Mucosa of descending colon (tissue), 3 donors: ENCODE measurements around the gene FAM47E. TPM values are rescaled to one million over a fixed set of nuclear protein-coding genes. Genes with fewer than 3 reads are reported as not detected.

ENCODE experiments used
- ATAC-seq: fragments of 200-7000 bp; cut with Tn5 transposase; one replicate; pipeline ENCODE4 v1.9.1; 2020; ENCODE audit warnings: mild to moderate bottlenecking, moderate library complexity
- DNase-seq, 3 donors: peaks; one replicate each; pipeline ENCODE4 v3.0.0-alpha.2; 2020
- H3K36me3 ChIP-seq: fragments of 200-600 bp; one replicate; pipeline ENCODE4 v1.8.0; 2021; ENCODE audit warnings: low read depth, mild to moderate bottlenecking
- H3K4me1 ChIP-seq: fragments of 200-600 bp; one replicate; pipeline ENCODE4 v1.8.0; 2021; ENCODE audit warnings: low read depth, mild to moderate bottlenecking
- H3K4me3 ChIP-seq: fragments of 200-600 bp; one replicate; pipeline ENCODE4 v1.8.0; 2021; ENCODE audit warnings: mild to moderate bottlenecking
- H3K9me3 ChIP-seq: fragments of 200-600 bp; one replicate; pipeline ENCODE4 v1.8.0; 2021; ENCODE audit warnings: mild to moderate bottlenecking
- intact Hi-C, 2 donors: fragments of 100-400 bp; cut with DNase I in 1 of 2; cut with micrococcal nuclease in 1 of 2; formaldehyde crosslinking; loops; one replicate each; pipeline versions ENCODE4 v1.11.0 to v1.11.1; 2022; cut with DNase I, micrococcal nuclease
- total RNA-seq, 3 donors: library from RNA; stranded (reverse); fragmentation: NEBNext Ultra II Directional in 2 of 3; extraction: Animal tissue kit (Norgen Biotek cat#: 25700) in 2 of 3; gene quantifications; one replicate each; pipeline versions ENCODE4 v1.2.1 to v1.2.4, GENCODE V29; 2021 to 2023
- TF ChIP-seq, protein P1 (sequence below): fragments of 200-600 bp; IDR thresholded peaks from one replicate; pipeline ENCODE4 v1.8.0; 2022; ENCODE audit warnings: antibody characterized with exemption, mild to moderate bottlenecking
- donor health status: DM: no; HTN: no; CAD: no; lungs with moderate emphysema.
- donor health status: DM: no; HTN: no; CAD: no.
- donor health status: DM: no; HTN: yes; CAD: no.

FAM47E gene
- total RNA-seq, 3 donors from 2014 or later: 3.3 to 9.8 (median 6.1) TPM

DNA sequence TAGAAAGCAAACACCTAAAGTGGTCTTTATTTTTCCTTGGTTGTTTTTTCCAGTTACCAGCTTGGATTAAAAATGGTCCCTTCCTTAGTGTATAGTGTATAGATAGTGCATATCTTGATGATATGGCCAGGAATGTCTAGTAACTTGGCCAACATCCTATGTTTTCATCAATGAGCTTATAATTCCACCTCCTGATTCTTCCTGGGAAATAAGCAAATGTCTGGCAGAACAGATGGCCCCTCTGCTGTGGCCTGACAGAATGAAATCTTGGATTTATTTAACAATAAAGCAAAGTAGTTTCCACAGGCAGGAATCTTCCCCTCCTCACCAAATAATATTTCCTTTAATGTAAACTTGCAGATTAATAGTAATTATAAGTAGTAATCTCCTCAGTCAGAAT lies 44.0 kb upstream of the FAM47E start:
- H3K36me3 ChIP-seq: peaks cover 3% of the 10 kb centered on the region
- peaks cover 54% of the 10 kb centered on the region for H3K4me1 ChIP-seq
- intact Hi-C loops: no loop called here
- no peak for DNase-seq
- TF ChIP-seq, protein P1, sequence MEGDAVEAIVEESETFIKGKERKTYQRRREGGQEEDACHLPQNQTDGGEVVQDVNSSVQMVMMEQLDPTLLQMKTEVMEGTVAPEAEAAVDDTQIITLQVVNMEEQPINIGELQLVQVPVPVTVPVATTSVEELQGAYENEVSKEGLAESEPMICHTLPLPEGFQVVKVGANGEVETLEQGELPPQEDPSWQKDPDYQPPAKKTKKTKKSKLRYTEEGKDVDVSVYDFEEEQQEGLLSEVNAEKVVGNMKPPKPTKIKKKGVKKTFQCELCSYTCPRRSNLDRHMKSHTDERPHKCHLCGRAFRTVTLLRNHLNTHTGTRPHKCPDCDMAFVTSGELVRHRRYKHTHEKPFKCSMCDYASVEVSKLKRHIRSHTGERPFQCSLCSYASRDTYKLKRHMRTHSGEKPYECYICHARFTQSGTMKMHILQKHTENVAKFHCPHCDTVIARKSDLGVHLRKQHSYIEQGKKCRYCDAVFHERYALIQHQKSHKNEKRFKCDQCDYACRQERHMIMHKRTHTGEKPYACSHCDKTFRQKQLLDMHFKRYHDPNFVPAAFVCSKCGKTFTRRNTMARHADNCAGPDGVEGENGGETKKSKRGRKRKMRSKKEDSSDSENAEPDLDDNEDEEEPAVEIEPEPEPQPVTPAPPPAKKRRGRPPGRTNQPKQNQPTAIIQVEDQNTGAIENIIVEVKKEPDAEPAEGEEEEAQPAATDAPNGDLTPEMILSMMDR: no peak
- H3K9me3 ChIP-seq: no peaks in the 10 kb centered on the region
- no peak for ATAC-seq
- no peak overlapping the region for H3K4me3 ChIP-seq

DNA sequence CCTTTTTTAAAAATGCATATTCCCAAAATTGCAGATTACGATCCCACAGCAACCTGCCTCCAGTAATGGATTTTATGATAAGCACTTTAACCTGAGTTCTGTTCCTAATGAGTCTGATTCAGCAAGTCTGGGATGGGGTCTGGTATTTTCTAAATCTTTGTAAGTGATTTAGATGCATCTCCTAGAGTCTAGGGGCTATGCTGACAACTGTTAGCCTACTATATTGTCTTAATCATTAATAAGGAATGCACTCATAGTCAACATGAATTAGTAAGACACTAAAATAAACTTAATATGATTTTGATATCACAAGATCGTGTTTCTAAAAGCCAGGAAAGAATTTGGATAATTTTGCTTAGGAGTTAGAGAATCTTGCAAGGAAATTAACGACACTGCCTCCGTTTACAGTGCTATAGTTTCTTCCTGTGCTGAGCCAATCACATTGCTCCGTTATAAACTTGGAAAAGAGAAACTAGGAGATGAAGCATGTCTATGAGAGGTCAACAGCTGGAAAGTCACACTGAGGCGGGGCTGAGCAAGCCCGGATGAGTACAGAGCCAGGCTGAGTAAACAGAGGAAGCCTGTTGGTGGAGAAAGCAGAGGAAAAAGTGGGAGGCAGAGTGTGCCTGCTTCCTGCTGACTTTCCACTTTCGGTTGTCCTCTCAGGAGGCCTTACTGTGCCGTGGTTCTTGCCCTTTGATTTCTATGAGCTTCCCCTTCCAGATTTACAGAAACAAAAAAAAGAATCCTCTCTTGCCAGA lies 43.3 kb upstream of the FAM47E start:
- Histone ChIP-seq H3K36me3 (peaks cover 3% of the 10 kb centered on the region), H3K4me3 (no peak overlapping the region), H3K9me3 (no peaks in the 10 kb centered on the region), H3K4me1 (peaks cover 54% of the 10 kb centered on the region)
- intact Hi-C loops: no loop called here
- TF ChIP-seq, protein P1: no peak
- peak; percentile 89 for ATAC-seq
- DNase-seq: peak; percentile 79 to 87 (median 82)

DNA sequence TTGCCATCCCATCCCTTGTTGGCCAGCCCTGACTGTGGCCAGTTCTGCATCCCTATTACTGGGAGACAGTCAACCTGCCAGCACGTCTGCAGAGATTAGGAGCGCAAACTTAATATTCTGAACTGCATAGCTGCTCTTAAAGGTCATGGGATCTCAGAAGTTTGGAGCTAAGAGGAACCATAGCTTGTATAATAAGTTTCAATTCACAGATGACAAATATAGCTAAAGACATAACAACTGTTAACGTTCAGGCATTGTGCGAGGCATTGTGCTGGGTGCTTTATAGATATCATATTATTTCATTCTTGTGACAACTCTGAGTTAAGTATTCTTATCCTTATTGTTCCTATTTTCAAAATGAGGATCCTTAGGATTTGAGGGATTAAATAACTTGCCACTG lies 41.6 kb upstream of the FAM47E start:
- TF ChIP-seq, protein P1: no peak
- no peak for DNase-seq
- Histone ChIP-seq H3K36me3 (peaks cover 3% of the 10 kb centered on the region), H3K4me3 (no peak overlapping the region), H3K4me1 (peaks cover 60% of the 10 kb centered on the region), H3K9me3 (no peaks in the 10 kb centered on the region)
- intact Hi-C loops: no loop called here
- no peak for ATAC-seq

DNA sequence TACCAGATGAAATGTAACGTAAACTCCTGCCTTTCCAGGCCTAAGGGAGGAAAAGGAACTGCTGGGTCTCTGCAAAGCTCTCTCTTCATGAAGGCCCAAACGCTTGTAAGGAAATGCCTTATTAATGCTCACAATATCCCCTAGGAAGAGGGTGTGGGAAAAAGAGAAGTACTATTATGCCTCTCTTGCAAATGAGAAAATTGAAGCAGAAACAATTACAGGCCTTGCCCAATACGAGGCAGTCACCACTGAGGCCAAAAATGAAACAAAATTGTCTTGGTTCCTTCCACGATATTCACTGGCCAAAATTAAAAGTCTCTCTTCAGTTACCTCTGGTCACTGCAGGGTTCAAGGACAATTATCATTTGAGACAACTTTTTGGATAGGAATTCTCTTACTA lies 41.1 kb upstream of the FAM47E start:
- Histone ChIP-seq H3K4me1 (peaks cover 66% of the 10 kb centered on the region), H3K4me3 (no peak overlapping the region), H3K36me3 (peaks cover 3% of the 10 kb centered on the region), H3K9me3 (no peaks in the 10 kb centered on the region)
- ATAC-seq (no peak), DNase-seq (peak in 1 of 3 donors; percentile 3)
- TF ChIP-seq, protein P1: no peak
- intact Hi-C loops: no loop called here

DNA sequence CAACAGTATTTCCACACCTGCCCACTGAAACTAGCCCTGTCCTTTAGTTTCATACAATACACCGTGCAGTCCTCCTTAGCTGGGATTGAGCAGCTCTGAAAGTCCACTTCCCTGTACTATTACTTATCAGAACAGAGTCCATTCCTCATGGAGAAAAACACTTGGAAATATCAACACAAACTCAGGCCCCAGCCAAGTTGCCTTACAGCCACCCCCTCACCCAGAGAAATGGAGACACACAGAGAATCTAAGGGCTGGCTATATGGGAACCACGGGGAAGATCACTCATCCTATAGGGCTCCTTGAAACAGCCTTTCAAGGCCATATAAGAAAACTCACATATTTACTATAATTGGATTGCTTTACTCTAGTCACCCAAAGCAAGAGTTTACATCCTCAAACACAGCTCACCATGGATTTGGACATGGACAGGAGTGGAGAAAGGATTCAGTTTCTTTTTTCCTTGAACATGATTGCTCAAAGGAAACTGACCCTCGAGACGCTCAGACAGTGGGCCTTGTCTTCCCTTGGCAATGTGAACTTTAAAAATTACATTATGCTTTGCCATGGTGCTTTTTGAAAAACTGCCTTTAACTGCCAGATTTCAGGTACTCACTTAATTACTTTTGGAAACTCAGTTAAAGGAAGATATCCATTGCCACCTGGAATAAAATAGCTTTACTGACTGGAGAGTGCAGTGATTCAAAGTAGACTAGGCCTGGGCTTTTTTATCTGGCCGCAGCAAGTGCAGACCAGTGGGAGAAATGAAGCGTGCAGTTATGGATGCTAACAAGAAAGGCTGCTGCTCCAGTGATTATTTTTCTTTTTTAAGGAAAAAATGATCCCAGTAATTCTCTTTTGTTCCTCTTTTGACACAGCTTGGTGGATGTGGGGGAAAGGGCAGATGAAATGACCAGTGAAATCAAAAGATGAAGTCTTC lies 39.5 kb upstream of the FAM47E start:
- intact Hi-C loops: no loop called here
- Histone ChIP-seq H3K36me3 (peaks cover 3% of the 10 kb centered on the region), H3K4me1 (peaks cover 74% of the 10 kb centered on the region), H3K4me3 (peak overlapping the region; percentile 56), H3K9me3 (no peaks in the 10 kb centered on the region)
- TF ChIP-seq, protein P1: no peak
- ATAC-seq (no peak), DNase-seq (peak in 1 of 3 donors; percentile 10)
